Mesenteric fat pad (tissue), 1 donor: ENCODE measurements around the gene FAM163B. TPM values are rescaled to one million over a fixed set of nuclear protein-coding genes. Genes with fewer than 3 reads are reported as not detected.

Source experiments
- DNase-seq: peaks from one replicate; pipeline ENCODE4 v3.0.0-alpha.2; 2020; ENCODE audit warnings: low spot score
- total RNA-seq: library from RNA; stranded (reverse); fragmentation: NEBNext Ultra II Directional; extraction: Animal tissue kit (Norgen Biotek cat#: 25700); gene quantifications from one replicate; pipeline ENCODE4 v1.2.1, GENCODE V29; 2021
- donor health status: DM: yes; HTN: yes; CAD: no.

The FAM163B gene
- total RNA-seq, 1 donor from 2014 or later, result not detected

DNA sequence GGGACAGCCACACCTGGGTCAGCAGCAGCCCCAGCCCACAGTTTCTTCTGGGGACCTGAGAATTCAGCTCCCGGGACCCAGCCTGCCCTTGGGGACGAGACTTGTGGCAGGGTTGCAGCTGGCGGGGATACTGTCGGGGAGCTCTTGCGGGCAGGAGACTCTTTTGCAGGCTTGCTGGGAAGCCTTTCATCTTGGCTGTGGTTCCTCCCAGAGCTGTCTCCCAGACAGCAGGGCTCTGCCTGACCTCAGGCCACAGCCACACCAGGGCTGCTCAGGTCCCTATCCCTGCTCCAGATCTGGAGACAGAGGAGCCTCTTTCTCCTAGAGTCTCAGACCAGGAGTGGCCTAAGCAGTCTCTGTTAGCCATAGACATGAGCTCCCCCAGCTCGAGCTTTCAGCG, 79.7 kb downstream of the FAM163B start:
- no peak for DNase-seq

DNA sequence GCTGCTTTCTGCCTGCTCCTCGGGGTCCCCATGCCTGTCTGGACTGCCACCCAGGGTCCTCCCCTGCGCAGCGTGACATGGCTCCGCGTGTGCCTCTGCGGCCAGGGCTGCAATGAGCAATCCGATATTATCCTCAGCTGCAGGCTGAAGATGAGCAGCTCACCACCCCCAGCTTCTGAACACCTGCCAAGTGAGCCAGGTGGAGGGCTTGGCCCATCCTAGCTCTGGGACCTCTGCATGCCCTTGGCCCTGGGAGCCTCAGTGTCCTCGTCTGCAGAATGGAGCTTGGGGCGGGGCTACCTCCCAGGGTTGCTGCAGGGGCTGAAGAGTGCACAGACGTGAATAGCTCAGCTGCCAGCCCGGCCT, 80.3 kb downstream of the FAM163B start:
- no peak for DNase-seq

DNA sequence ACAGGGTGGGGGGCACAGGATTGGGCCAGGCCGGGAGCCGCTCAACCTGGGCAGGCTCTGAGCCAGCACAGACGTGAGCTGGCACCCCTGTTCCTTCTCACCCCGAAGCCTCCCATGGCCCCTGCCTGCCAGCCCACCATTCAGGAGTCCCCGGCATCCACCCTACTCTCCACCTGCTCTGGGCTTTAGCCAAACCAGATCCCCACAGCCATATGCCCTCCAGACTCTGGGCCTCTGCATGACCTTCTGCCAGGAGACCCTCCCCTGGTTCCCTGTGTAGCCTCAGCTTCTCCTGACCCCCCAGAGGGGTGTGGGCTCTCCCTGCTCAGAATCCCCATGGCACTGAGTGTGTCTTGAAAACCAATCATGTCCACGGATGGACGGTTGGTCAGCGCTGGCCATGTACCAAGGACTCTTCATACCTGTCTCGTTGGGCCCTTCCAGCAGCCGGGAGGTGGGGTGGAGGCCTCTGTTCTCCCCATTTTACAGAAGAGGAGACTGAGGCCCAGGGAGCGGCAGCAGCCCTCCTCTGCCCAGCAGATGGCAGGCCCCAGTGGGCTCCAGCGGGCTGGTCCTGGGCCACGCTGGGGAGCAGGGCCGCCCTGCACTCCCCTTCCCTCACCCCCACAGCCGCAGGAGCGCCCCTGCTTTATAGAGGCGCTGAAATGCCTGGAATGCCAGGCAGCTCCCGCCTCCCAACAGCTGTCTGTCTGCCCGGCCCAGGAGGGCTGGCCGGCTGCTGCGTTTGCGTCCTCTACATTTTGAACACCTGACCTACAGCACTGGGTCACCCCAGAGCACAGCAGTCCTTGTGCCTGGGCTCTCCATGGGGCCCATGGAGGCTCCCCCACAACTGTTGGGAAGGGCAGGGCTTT, 81.0 kb downstream of the FAM163B start:
- no peak for DNase-seq

DNA sequence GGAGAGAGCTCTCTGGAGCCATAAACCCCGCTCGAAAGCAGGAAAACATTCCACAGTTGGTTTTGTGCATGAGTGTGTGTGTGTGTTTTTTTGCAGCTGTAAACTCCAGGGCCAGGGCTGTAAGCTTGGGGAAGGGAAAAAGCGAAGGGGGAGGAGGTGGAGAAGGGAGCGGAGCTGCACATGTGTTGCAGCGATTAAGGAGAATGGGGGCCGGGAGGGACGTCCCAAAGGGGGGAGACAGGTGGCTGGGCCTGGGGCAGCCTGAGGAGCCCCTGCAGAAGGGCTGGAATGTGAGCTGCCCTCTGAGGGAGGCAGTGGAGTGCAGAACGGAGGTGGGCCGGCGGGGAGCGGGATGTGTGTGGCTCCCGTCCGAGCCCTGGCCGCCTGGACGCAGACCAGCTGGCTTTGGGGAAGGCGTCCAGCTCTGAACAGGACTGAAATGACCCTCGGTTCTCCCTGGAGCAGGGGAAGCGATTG, 81.7 kb downstream of the FAM163B start:
- no peak for DNase-seq

Other genes with a start within 250 kb of the FAM163B start
- gene SURF4, start 233.3 kb downstream of the FAM163B start, total RNA-seq, result 211 TPM
- not detected for gene STKLD1, start 233.0 kb downstream of the FAM163B start, total RNA-seq
- 13.1 TPM for gene REXO4, start 191.4 kb downstream of the FAM163B start, total RNA-seq
- 0.64 TPM for gene ADAMTS13, start 187.0 kb downstream of the FAM163B start, total RNA-seq
- 9.3 TPM for gene CACFD1, start 149.4 kb downstream of the FAM163B start, total RNA-seq
- 3.9 TPM for gene SLC2A6, start 130.3 kb downstream of the FAM163B start, total RNA-seq
- not detected for gene MYMK, start 84.4 kb downstream of the FAM163B start, total RNA-seq
- gene ADAMTSL2, start 74.7 kb downstream of the FAM163B start, total RNA-seq, result 2.5 TPM
- gene DBH, start 27.0 kb upstream of the FAM163B start, total RNA-seq, result not detected
- 0.87 TPM for gene SARDH, start 129.0 kb upstream of the FAM163B start, total RNA-seq